ENCODE results near the gene ELF3. TPM values are rescaled to one million over a fixed set of nuclear protein-coding genes. Genes with fewer than 3 reads are reported as not detected.

ELF3 gene
- total and polyA plus RNA-seq, 2 of the 4 experiments (the other 2 are of a cell fraction) = under 0.01 to 0.38 TPM

DNA sequence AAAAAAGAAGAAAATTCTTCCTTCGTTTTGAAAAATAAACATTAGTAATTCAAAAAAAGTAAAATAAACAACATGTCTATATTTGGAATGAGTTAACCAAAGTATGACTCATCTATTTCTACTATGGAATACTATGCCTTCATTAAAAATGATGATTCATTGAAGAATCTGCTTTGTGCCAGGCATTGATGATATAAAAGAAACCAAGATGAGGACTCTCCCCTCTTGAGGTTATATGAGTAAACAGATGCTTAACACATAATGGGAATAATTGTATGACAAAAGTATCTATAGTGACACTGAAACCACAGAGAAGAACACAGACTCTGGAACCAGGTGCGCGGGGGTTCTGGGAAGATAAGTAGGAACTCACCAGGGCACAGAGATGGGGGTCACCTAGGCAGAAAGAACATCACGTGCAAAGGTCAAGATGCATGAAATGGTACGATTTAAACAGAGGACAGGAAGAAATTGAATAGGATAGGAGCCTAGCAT is 18.8 kb downstream of the ELF3 start:
- Histone ChIP-seq H2BK120ac (ENCODE audit: low read depth, low read length) (peak overlapping the region; percentile 21; the same call in 1 of the 2 replicates), H3K27me3 (ENCODE audit: control insufficient read depth, insufficient read depth, low read length) (peaks cover 10% of the 10 kb centered on the region; the same call in 1 of the 2 replicates), H3K9me3 (ENCODE audit: control insufficient read depth, insufficient read depth, low read length) (no peaks in the 10 kb centered on the region), H2BK20ac (ENCODE audit: low read depth, low read length) (peak overlapping the region; percentile 5; the same call in 1 of the 2 replicates), H3K14ac (replicated peaks; ENCODE audit: low read depth, low read length) (no peak overlapping the region), H2AK5ac (ENCODE audit: low read depth, low read length) (peak overlapping the region; percentile 87), H2AK9ac (replicated peaks; ENCODE audit: low read depth, low read length, poor library complexity) (no peak overlapping the region), H3K9me1 (ENCODE audit: insufficient read depth, low read length) (peaks cover 11% of the 10 kb centered on the region), H3K36me3 (ENCODE audit: control insufficient read depth, insufficient read depth, low read length) (no peaks in the 10 kb centered on the region), H3K4me3 (ENCODE audit: insufficient read depth, low read depth, low read length) (no peak overlapping the region), H3K4me1 (ENCODE audit: control insufficient read depth, insufficient read depth, low read length) (peaks cover 4% of the 10 kb centered on the region), H3K79me1 (ENCODE audit: low read depth in 1 of 2, low read length in 2 of 2) (no peaks in the 10 kb centered on the region), H4K5ac (ENCODE audit: low read depth, low read length) (no peak overlapping the region), H4K8ac (ENCODE audit: low read depth in 2 of 2, low read length in 2 of 2) (no peak overlapping the region), H4K20me1 (ENCODE audit: insufficient read depth, low read length) (peaks cover 5% of the 10 kb centered on the region; the same call in 1 of the 2 replicates), H2AFZ (replicated peaks; ENCODE audit: low read length, poor library complexity) (no peak overlapping the region), H3K56ac (ENCODE audit: extremely low read depth, insufficient read depth, low read length) (no peak overlapping the region), H3K27ac (ENCODE audit: insufficient read depth, low read length) (no peak overlapping the region), H3K4me2 (ENCODE audit: low read depth, low read length) (peak overlapping the region; percentile 18; the same call in 1 of the 2 replicates), H3K4ac (ENCODE audit: low read depth, low read length) (no peak overlapping the region), H3K23ac (ENCODE audit: low read depth, low read length) (no peak overlapping the region), H4K91ac (ENCODE audit: insufficient read depth, low read depth, low read length) (no peak overlapping the region), H3K18ac (ENCODE audit: low read depth, low read length) (peak overlapping the region; percentile 39; the same call in 1 of the 2 replicates), H2BK5ac (ENCODE audit: low read depth, low read length, poor library complexity, severe bottlenecking) (no peak overlapping the region), H2BK15ac (ENCODE audit: low read depth, low read length) (peak overlapping the region; percentile 55; the same call in 1 of the 3 replicates), H3K9ac (ENCODE audit: low read depth, low read length) (no peak overlapping the region)
- dilution Hi-C loops (cut with HindIII; ENCODE audit: low sequenced_read_pairs, unreplicated experiment) = no loop called here
- BruUV-seq (replicated peaks) = no TSS peak
- intact Hi-C loops (cut with micrococcal nuclease) = no loop called here
- in situ Hi-C loops (cut with MboI; ENCODE audit: low sequenced_read_pairs) = no loop called here
- peak; percentile 90 for DNase-seq
- TF ChIP-seq FOS (IDR thresholded peaks at IDR 0.05; ENCODE audit: low read depth, low read length) (peak; percentile 99), MXI1 (IDR thresholded peaks at IDR 0.05; ENCODE audit: borderline replicate concordance, low read depth, low read length) (no peak), NFE2L2 (IDR thresholded peaks at IDR 0.05; ENCODE audit: low read depth, low read length) (peak; percentile 93), MAFK (IDR thresholded peaks at IDR 0.05; ENCODE audit: low read depth, low read length) (peak; percentile 79), RCOR1 (IDR thresholded peaks at IDR 0.05; ENCODE audit: insufficient replicate concordance, low read length) (peak; percentile 27), BHLHE40 (IDR thresholded peaks at IDR 0.05; ENCODE audit: low read depth, low read length) (peak; percentile 71), SMC3 (IDR thresholded peaks at IDR 0.05; ENCODE audit: low read depth, low read length) (no peak)
- TF ChIP-seq, protein P1, sequence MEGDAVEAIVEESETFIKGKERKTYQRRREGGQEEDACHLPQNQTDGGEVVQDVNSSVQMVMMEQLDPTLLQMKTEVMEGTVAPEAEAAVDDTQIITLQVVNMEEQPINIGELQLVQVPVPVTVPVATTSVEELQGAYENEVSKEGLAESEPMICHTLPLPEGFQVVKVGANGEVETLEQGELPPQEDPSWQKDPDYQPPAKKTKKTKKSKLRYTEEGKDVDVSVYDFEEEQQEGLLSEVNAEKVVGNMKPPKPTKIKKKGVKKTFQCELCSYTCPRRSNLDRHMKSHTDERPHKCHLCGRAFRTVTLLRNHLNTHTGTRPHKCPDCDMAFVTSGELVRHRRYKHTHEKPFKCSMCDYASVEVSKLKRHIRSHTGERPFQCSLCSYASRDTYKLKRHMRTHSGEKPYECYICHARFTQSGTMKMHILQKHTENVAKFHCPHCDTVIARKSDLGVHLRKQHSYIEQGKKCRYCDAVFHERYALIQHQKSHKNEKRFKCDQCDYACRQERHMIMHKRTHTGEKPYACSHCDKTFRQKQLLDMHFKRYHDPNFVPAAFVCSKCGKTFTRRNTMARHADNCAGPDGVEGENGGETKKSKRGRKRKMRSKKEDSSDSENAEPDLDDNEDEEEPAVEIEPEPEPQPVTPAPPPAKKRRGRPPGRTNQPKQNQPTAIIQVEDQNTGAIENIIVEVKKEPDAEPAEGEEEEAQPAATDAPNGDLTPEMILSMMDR (conservative IDR thresholded peaks at IDR 0.05; ENCODE audit: low read depth, low read length) = no peak
- ATAC-seq (ENCODE audit: low read depth) = peak; percentile 94
- ChIA-PET CTCF (interaction anchor here (0.7 kb wide), 1 partner anchor 65 kb away, joined by 3 read pairs; no protein-coding TSS in a partner anchor), POLR2A (ENCODE audit: unreplicated experiment) (no interaction called here)
- WGBS, 2 experiments (ENCODE audit: extremely low coverage in 2 of 2, insufficient read length in 1 of 2) = 67% methylated on average over 2 of the region's 5 CpGs; no CpG with 5 or more reads in 1 of the 2 experiments
